ENCODE results near the gene NPC1. TPM values are rescaled to one million over a fixed set of nuclear protein-coding genes. Genes with fewer than 3 reads are reported as not detected.

Gene NPC1
- total and polyA plus RNA-seq, 9 donors = 21.8 to 100 (median 29.8) TPM

- no peaks in the 10 kb centered on the region for H3K36me3 ChIP-seq
- H3K9me3 ChIP-seq = no peaks in the 10 kb centered on the region
- DNase-seq = no peak
- intact Hi-C loops (cut with DNase I) = loop anchor here in 2 of 4 donors (10.0 kb wide), 2 partner anchors 52 to 308 kb away; partner anchors contain the start of gene RIOK3 (in 1 of the 2)
- no peak overlapping the region for H3K27ac ChIP-seq
- no peaks in the 10 kb centered on the region for H3K27me3 ChIP-seq
- peaks cover 5% of the 10 kb centered on the region for H3K4me1 ChIP-seq (ENCODE audit: insufficient read depth)
- WGBS, 3 donors = 81 to 95% (median 88%) methylated on average over 6 of the region's 6 CpGs
- H3K4me3 ChIP-seq = no peak overlapping the region
- TF ChIP-seq, protein P1, sequence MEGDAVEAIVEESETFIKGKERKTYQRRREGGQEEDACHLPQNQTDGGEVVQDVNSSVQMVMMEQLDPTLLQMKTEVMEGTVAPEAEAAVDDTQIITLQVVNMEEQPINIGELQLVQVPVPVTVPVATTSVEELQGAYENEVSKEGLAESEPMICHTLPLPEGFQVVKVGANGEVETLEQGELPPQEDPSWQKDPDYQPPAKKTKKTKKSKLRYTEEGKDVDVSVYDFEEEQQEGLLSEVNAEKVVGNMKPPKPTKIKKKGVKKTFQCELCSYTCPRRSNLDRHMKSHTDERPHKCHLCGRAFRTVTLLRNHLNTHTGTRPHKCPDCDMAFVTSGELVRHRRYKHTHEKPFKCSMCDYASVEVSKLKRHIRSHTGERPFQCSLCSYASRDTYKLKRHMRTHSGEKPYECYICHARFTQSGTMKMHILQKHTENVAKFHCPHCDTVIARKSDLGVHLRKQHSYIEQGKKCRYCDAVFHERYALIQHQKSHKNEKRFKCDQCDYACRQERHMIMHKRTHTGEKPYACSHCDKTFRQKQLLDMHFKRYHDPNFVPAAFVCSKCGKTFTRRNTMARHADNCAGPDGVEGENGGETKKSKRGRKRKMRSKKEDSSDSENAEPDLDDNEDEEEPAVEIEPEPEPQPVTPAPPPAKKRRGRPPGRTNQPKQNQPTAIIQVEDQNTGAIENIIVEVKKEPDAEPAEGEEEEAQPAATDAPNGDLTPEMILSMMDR (IDR thresholded peaks at IDR 0.05) = no peak
- no peak for TF ChIP-seq EP300 (IDR thresholded peaks at IDR 0.05)
- TF ChIP-seq POLR2A (IDR thresholded peaks at IDR 0.05) = no peak
Observed at GRCh38 chr18:23506393-23506792, 79.9 kb downstream of the NPC1 start.

- intact Hi-C loops (cut with DNase I) = loop anchor here in 2 of 4 donors (5.0 to 10.0 kb wide), 3 partner anchors 50 to 310 kb away; partner anchors contain the start of genes NPC1 (in 1 of the 2) and RIOK3 (in 1 of the 2)
- no peaks in the 10 kb centered on the region for H3K36me3 ChIP-seq
- H3K4me3 ChIP-seq = no peak overlapping the region
- 83 to 94% (median 88%) methylated on average over 3 of the region's 3 CpGs for WGBS, 3 donors
- H3K27ac ChIP-seq = no peak overlapping the region
- no peak for DNase-seq
- no peaks in the 10 kb centered on the region for H3K27me3 ChIP-seq
- H3K9me3 ChIP-seq = no peaks in the 10 kb centered on the region
- TF ChIP-seq EP300 (IDR thresholded peaks at IDR 0.05) = no peak
- no peak for TF ChIP-seq POLR2A (IDR thresholded peaks at IDR 0.05)
- TF ChIP-seq, protein P1 (IDR thresholded peaks at IDR 0.05) = no peak
- H3K4me1 ChIP-seq (ENCODE audit: insufficient read depth) = peaks cover 5% of the 10 kb centered on the region
Observed at GRCh38 chr18:23504720-23505119, 81.6 kb downstream of the NPC1 start.

DNA sequence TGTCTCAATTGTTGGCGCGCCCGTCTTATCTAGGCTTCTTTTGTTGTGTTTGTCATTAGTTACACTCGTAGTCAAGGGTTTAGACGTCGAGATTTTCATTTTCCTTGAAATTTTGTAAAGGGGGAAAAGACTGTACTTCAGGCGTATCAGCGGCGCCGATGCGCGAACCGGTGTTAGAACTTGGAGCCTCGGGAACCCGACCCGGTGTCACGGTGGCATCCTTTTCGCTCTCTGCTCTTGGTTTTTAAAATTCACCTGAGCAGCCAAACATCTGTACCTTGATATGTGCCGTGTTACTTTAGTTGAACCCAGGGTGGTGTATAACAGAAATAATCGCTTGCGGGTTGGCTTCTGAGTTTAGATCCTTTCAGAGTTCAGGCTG lies 82.4 kb downstream of the NPC1 start:
- WGBS, 3 donors = 1 to 2% (median 2%) methylated on average over 21 of the region's 21 CpGs
- intact Hi-C loops (cut with DNase I) = loop anchor here in 2 of 4 donors (2.0 to 10.0 kb wide), 4 partner anchors 49 to 311 kb away; partner anchors contain the start of genes NPC1 (in 2 of the 2) and RIOK3 (in 1 of the 2)

DNA sequence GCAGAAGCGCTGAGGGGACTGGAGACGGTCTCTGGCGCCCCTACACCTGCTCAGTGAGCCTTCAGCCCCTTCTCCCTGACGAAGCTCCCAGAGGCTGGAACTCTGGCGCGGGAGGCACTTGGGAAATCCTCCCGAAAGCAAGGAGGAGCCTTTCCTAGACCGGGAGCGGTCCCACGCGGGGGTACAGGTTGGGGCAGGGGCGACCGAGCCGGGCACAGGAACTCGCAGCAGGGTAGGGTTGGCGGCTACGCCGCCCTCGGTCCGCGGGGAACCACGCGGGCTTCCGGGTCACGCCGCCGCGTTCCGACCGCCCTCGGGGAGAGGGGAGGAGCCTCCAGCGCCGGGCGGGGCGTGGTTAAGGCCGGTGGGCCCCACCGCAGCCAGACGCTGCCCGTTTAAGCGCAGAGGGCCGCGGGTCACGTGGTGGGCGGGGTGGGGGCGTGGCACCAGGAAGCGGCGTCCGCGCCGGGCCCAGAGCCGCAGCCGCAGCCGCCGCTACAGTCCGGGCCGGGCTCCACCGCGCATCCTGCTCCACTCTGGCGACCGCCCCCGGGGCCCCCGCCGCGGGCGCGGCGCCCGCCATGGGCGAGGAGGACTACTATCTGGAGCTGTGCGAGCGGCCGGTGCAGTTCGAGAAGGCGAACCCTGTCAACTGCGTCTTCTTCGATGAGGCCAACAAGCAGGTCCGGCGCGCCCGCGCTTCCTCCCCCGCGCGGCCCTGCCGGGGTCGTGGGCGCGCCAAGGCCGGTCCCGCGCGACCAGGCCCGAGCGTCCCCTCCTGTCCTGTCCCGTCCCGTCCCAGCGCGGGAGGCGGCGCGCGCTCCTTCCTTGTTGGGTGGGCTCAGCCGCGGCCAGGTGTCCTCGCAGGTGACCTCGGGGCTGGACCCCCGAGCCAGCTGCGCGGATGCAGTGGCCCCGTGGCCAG lies 83.0 kb downstream of the NPC1 start, which contains the start of gene RMC1:
Gene RMC1 (plus strand): TSS at position 474 of the 925 bp plus-strand sequence. CDS start 108 bp downstream, at position 582.
- 0% methylated on average over 45 to 110 of the region's 110 CpGs for WGBS, 3 donors

More for the DNA sequence above, 82.4 kb downstream of the NPC1 start:
- peak overlapping the region; percentile 85 for H3K4me3 ChIP-seq
- H3K27me3 ChIP-seq = no peaks in the 10 kb centered on the region
- TF ChIP-seq, protein P1 (IDR thresholded peaks at IDR 0.05) = no peak
- no peak for TF ChIP-seq POLR2A (IDR thresholded peaks at IDR 0.05)
- TF ChIP-seq EP300 (IDR thresholded peaks at IDR 0.05) = no peak
- peaks cover 5% of the 10 kb centered on the region for H3K4me1 ChIP-seq (ENCODE audit: insufficient read depth)
- no peak for DNase-seq
- H3K9me3 ChIP-seq = no peaks in the 10 kb centered on the region
- peak overlapping the region; percentile 36 to 93 for H3K27ac ChIP-seq
- H3K36me3 ChIP-seq = no peaks in the 10 kb centered on the region

More for the DNA sequence above, 83.0 kb downstream of the NPC1 start, which contains the start of gene RMC1:
- Histone ChIP-seq H3K27me3 (no peaks in the 10 kb centered on the region), H3K27ac (peak within 1 kb of the TSS; percentile 36 to 93), H3K9me3 (no peaks in the 10 kb centered on the region), H3K36me3 (no peaks in the 10 kb centered on the region), H3K4me3 (peak within 1 kb of the TSS; percentile 85), H3K4me1 (ENCODE audit: insufficient read depth) (peaks cover 5% of the 10 kb centered on the region)
- TF ChIP-seq POLR2A (IDR thresholded peaks at IDR 0.05) = peak; percentile 59
- TF ChIP-seq EP300 (IDR thresholded peaks at IDR 0.05) = no peak
- TF ChIP-seq, protein P1 (IDR thresholded peaks at IDR 0.05) = peak in 2 of 3 donors; percentile 26 to 36
- DNase-seq = peak; percentile 97 to 98 (median 98)
- intact Hi-C loops (cut with DNase I) = loop anchor here in 2 of 4 donors (2.0 to 10.0 kb wide), 4 partner anchors 48 to 312 kb away; partner anchors contain the start of genes NPC1 (in 2 of the 2) and RIOK3 (in 1 of the 2)

Measured in ovary (tissue), 9 donors.